ENCODE results near the gene ASTL. TPM values are rescaled to one million over a fixed set of nuclear protein-coding genes. Genes with fewer than 3 reads are reported as not detected.

ASTL gene
- total RNA-seq, 1 donor from 2014 or later, result not detected

Other genes with a start within 250 kb of the ASTL start
- 72.0 TPM for gene ANKRD36C, start 146.7 kb downstream of the ASTL start, total RNA-seq
- gene GPAT2, start 103.6 kb downstream of the ASTL start, total RNA-seq, result 7.8 TPM
- 2.1 TPM for gene ADRA2B, start 21.9 kb downstream of the ASTL start, total RNA-seq
- 4.2 TPM for gene DUSP2, start 6.9 kb upstream of the ASTL start, total RNA-seq
- 185 TPM for gene STARD7, start 70.3 kb upstream of the ASTL start, total RNA-seq
- 8.9 TPM for gene TMEM127, start 127.5 kb upstream of the ASTL start, total RNA-seq
- 51.1 TPM for gene CIAO1, start 127.7 kb upstream of the ASTL start, total RNA-seq
- 60.5 TPM for gene SNRNP200, start 167.0 kb upstream of the ASTL start, total RNA-seq
- 3.7 TPM for gene ITPRIPL1, start 186.8 kb upstream of the ASTL start, total RNA-seq
- gene NCAPH, start 197.3 kb upstream of the ASTL start, total RNA-seq, result 2.6 TPM

Measured in skeletal muscle tissue (tissue), 1 donor.